ENCODE data around the gene GALNT11.
"Not testable (repeated sequence)": the region's sequence is repeated elsewhere in the genome, so short reads cannot be mapped to it uniquely, and the experiment has no call there.

Gene GALNT11

GRCh38 chr7:152027491-152028365 is 2.3 kb downstream of the GALNT11 start:
- DNase-seq = not testable (repeated sequence)

DNA sequence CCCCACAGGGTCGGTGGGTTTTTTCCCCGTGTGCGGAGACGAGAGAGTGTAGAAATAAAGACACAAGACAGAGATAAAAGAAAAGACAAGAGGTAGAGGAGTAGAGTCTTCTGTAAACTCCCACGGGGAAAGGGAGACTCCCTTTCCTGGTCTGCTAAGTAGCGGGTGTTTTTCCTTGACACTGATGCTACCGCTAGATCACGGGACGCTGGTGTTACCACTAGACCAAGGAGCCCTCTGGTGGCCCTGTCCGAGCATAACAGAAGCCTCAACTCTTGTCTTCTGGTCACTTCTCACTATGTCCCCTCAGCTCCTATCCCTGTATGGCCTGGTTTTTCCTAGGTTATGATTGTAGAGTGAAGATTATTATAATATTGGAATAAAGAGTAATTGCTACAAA is 4.6 kb downstream of the GALNT11 start:
- DNase-seq = peak in 8 of 56 donors; percentile 5 to 39 (median 12)

DNA sequence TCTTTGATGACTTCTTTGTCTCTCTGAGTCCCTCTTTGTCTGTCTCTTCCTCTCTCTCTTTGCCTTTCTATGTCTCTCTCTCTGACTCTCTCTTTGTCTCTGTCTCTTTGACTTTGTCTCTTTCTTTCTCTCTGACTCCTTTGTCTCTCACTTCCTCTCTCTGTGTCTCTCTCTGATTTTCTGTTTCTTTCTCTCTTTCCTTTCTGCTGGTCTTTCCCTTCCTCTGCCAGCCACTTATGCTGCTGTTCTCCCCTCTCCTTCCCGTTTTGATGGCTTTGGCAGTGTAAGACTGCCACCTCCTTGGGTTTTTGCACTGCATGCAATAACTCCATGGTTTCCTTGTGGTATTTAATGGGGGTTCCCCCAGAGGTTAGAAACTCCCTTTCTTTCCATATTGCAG is 5.2 kb downstream of the GALNT11 start:
- not testable (repeated sequence) for DNase-seq

- no peak for DNase-seq
These were observed 10.3 kb downstream of the GALNT11 start for GRCh38 chr7:152035817-152036216.

DNA sequence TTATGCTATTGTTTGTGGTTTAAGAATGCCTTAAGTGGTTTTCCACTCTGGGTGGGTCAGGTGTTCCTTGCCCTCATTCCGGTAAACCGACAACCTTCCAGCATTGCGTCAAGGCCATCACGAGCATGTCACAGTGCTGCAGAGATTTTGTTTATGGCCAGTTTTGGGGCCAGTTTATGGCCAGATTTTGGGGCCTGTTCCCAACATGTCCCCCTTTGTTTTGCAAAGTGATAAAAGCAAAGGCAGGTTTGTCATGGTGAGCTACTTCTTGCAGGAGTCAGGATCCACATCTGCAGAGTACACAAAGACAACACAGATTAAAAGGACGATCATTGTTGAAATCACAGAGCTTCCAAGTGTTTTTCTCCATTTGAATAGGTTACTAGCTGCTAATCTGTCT is 12.9 kb downstream of the GALNT11 start:
- DNase-seq = not testable (repeated sequence)

DNA sequence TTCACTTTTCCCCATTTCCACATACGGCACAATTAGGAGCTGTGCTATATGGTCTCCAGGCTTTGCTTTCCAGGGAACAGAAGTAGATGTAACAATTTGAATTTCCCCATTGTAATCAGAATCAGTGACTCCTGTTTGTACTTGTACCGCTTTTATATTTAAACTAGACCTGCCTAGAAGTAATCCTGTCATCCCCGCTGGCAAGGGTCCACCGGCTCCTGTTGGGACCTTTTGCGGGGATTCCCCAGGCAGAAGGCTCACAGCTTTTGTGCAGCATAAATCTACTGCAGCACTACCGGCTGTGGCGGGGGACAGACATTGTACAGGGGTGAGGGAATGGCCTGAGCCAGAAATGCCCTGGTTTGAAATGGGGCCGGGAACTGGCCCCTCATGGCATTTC is 17.6 kb downstream of the GALNT11 start:
- DNase-seq = peak in 1 of 56 donors; percentile 12

GRCh38 chr7:152044909-152045308 is 19.4 kb downstream of the GALNT11 start:
- not testable (repeated sequence) for DNase-seq

DNA sequence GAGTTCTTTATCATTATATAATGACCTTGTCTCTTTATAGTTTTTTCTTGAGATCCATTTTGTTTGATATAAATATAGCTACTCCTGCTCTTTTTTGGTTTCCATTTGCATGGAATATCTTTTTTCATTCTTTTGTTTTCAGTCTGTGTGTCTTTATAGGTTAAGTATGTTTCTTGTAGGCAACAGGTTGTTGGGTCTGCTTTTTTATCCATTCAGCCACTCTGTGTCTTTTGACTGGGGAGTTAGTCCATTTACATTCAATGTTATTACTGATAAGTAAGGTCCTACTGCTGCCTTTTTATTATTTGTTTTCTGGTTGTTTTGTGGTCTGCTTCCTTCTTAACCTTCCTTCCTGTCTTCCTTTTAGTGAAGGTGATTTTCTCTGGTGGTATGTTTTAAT is 21.1 kb downstream of the GALNT11 start:
- DNase-seq = no peak

DNA sequence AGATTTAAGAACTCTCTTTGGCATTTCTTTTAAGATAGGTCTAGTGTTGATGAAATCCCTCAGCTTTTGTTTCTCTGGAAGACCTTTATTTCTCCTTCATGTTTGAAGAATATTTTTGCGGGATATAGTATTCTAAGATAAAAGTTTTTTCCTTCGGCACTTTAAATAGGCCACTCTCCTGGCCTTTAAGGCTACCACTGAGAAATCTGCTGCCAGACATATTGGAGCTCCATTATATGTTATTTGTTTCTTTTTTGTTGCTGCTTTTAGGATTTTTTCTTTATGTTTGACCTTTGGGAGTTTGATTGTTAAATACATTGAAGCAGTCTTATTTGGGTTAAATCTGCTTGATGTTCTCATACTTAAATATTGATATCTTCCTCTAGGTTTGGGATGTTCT is 22.6 kb downstream of the GALNT11 start:
- DNase-seq = no peak

DNA sequence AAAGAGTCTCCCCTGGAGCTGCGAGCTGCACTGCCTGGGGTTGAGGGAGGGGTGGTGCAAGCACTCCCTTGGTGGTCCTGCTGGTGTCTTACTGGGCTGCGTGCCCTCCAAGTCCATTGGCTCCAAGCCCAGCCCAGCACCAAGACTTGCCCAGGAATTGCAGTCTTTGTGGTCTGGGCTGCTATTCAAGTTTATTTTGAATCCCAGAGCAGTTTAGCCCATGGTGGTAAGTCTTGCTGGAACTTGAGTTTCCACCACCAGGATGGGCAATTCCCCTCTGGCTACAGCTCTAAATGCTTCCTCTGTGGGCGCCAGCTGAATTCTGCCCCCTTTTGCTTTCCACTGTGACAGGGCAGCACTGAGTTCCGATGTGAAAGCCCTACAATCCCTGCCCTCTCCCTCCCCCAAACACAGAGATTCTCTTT is 25.1 kb downstream of the GALNT11 start:
- peak in 29 of 56 donors; percentile 4 to 73 (median 21) for DNase-seq

DNA sequence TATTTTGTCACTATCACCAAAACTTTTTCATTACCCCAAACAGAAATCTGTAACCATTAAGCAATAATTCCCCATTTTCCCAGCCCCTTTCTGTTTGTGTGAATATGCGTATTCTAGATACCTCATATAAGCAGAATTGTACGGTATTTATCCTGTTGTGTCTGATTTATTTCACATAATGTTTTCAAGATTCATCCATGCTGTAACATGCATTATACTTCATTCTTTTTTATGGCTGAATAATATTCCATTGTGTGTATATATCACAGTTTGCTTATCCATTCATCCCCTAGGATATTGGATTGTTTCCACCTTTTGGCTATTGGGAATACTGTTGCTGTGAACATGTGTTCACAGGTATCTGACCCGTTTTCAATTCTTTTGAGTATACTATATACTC is 26.5 kb downstream of the GALNT11 start:
- DNase-seq = no peak

DNA sequence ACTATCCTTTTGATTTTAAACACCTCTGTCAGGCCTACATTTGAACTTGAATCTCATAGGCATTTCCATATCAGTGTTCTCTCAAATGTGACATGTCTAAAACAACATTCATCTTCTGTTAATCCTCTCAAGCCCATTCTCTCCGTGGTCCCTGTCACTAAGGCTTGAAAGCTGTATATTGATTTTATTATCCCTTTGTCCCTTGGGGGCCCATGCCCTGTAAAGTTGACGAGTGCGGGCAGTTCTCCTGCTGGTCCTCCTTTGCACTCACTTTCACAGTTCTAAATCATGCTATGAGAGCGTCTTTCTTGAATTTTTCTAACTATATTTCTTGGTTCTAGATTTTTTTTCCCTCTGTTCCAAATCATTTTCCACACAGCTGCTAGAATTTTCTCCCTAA is 27.3 kb downstream of the GALNT11 start:
- no peak for DNase-seq

DNA sequence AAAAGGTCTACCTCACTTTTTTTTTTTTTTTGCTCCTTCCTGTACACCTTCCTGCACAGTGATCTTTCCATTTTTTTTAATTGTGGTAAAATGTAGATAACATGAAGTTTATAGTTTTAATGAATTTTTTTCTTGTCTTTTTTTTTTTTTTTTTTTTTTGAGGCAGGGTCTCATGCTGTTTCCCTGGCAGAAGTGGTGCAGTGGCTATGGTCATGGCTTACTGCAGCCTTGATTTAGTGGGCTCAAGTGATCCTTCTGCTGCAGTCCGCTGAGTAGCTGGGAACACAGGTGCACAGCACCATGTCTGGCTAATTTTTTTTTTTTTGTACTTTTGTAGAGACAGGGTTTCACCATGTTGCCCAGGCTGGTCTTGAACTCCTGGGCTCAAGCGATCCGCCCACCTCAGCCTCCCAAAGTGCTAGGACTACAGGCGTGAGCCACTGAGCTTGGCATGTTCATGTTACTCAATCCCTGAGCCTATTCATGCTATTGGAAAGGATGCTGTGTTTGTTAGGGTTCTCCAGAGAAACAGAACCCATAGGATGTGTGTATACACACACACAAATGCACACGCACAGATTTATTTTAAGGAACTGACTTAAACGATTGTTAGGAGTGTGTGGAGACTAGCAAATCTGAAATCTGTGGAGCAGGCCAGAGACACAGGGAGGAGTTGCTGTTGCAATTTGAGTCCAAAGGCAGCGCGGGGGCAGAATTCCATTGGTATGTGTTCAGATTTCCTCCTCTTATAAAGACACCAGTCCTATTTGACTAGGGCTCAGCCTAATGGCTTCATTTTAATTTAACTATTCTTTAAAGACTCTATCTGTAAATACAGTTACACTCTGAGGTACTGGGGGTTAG is 29.1 kb downstream of the GALNT11 start:
- DNase-seq = no peak

DNA sequence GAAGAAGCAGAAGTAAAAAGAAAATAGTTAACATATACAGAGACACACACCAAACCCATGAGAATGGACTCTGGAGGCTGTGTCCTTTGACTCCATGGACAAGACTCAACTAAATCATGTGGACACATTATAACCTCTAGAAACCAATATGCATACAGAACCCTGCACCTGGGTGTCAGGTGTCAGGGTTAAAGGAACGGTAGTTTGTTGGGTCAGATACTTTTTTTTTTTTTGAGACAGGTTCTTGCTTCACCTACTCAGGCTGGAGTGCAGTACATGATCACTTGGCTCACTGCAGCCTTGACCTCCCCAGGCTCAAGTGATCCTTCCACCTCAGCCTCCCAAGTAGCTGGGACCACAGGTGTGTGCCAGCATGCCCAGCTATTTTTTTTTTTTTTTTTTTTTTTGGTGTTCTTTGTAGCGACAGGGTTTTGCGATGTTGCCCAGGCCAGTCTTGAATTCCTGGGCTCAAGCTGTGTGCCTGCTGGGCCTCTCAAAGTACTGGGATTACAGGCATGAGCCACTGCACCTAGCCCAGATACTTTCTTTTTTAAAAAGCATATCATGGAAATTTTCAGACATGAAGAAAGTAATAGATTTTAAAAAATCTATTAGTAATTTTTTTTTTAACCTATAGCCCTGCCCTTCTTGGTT is 31.3 kb downstream of the GALNT11 start:
- no peak for DNase-seq

DNA sequence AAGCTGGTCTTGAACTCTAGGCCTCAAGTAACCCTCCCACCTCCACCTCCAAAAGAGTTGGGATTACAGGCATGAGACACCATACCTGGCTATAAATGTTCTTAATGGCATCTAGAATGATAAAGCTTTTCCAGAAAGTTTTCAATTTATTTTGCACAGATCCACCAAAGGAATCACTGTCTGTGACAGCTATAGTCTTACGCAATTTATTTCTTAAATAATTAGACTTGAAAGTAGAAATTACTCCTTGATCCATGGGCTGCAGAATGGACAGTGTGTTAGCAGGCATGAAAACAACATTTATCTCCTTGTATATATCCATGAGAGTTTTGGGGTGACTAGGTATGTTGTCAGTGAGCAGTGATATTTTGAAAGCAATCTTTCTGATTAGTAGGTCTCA is 33.8 kb downstream of the GALNT11 start:
- DNase-seq = no peak

DNA sequence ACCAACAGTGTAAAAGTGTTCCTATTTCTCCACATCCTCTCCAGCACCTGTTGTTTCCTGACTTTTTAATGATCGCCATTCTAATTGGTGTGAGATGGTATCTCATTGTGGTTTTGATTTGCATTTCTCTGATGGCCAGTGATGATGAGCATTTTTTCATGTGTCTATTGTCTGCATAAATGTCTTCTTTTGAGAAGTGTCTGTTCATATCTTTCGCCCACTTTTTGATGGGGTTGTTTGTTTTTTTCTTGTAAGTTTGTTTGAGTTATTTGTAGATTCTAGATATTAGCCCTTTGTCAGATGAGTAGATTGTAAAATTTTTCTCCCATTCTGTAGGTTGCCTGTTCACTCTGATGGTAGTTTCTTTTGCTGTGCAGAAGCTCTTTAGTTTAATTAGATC is 35.6 kb downstream of the GALNT11 start:
- DNase-seq = not testable (repeated sequence)

DNA sequence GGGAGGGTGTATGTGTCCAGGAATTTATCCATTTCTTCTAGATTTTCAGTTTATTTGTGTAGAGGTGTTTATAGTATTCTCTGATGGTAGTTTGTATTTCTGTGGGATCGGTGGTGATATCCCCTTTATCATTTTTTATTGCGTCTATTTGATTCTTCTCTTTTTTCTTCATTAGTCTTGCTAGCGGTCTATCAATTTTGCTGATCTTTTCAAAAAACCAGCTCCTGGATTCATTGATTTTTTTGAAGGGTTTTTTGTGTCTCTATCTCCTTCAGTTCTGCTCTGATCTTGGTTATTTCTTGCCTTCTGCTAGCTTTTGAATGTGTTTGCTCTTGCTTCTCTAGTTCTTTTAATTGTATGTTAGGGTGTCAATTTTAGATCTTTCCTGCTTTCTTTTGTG is 37.7 kb downstream of the GALNT11 start:
- not testable (repeated sequence) for DNase-seq

DNA sequence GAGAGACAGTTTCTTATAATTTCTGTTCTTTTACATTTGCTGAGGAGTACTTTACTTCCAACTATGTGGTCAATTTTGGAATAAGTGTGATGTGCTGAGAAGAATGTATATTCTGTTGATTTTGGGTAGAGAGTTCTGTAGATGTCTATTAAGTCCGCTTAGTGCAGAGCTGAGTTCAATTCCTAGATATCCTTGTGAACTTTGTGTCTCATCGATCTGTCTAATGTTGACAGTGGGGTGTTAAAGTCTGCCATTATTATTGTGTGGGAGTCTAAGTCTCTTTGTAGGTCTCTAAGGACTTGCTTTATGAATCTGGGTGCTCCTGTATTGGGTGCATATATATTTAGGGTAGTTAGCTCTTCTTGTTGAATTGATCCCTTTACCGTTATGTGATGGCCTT is 38.3 kb downstream of the GALNT11 start:
- DNase-seq = not testable (repeated sequence)

DNA sequence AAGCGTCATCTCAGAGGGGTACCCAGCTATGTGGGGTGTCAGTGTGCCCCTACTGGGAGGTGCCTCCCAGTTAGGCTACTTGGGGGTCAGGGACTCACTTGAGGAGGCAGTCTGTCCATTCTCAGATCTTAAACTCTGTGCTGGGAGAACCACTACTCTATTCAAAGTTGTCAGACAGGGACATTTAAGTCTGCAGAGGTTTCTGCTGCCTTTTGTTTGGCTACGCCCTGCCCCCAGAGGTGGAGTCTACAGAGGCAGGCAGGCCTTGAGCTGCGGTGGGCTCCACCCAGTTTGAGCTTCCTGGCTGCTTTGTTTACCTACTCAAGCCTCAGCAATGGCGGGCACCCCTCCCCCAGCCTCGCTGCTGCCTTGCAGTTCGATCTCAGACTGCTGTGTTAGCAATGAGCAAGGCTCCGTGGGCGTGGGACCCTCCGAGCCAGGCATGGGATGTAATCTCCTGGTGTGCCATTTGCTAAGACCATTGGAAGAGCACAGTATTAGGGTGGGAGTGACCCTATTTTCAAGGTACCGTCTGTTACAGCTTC is 40.4 kb downstream of the GALNT11 start:
- not testable (repeated sequence) for DNase-seq

DNA sequence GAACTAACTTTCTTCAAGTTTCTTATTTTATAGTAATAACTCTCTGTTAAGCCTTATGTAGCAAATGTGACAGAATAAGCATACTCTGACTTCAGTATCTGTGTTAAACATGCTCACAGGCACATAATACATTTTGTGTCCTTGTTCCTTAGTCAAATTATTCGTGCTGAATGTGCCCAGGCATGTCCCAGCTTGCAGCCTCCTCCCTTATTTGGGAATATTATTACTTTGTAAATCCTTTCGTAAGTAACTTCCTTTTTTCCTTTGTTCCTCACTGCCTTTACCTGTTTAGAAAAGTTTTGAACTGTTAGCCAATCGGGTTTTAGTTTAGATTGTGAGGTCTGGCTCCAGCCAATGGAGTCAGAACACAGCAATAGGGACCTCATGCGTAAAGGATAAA is 46.9 kb downstream of the GALNT11 start:
- DNase-seq = no peak

DNA sequence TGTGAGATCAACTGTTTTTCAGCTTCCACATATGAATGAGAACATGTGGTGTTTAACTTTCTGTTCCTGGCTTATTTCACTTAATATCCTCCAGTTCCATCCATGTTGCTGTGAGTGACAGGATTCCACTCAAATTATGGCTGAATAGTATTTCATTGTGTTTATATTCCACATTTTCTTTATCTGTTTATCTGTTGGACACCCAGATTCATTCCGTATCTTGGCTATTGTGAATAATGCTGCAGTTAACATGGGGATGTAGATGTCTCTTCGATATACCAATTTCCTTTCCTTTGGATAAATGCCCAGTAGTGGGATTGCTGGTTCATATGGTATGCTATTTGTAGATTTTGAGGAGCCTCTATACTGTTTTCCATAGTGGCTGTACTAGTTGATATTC is 47.9 kb downstream of the GALNT11 start:
- DNase-seq = no peak

Data from nucleus accumbens (tissue), 56 donors.